GM12872 (cell line): ENCODE data around the gene TIMM50.

Experiments used
- TF ChIP-seq, protein P1 (sequence below): IDR thresholded peaks from 3 replicates; pipeline ENCODE4 v1.5.1; 2011; ENCODE audit warnings: low read depth, mild to moderate bottlenecking, low read length, moderate library complexity; ENCODE audit not compliant: insufficient read depth

The TIMM50 gene

GRCh38 chr19:39498798-39499642 is 18.4 kb downstream of the TIMM50 start, which contains the start of gene DLL3:
Gene DLL3, plus strand, starts transcription at chr19:39498947. Its CDS starts 28 bp downstream, at chr19:39498975.
- TF ChIP-seq, protein P1, sequence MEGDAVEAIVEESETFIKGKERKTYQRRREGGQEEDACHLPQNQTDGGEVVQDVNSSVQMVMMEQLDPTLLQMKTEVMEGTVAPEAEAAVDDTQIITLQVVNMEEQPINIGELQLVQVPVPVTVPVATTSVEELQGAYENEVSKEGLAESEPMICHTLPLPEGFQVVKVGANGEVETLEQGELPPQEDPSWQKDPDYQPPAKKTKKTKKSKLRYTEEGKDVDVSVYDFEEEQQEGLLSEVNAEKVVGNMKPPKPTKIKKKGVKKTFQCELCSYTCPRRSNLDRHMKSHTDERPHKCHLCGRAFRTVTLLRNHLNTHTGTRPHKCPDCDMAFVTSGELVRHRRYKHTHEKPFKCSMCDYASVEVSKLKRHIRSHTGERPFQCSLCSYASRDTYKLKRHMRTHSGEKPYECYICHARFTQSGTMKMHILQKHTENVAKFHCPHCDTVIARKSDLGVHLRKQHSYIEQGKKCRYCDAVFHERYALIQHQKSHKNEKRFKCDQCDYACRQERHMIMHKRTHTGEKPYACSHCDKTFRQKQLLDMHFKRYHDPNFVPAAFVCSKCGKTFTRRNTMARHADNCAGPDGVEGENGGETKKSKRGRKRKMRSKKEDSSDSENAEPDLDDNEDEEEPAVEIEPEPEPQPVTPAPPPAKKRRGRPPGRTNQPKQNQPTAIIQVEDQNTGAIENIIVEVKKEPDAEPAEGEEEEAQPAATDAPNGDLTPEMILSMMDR, result no peak

GRCh38 chr19:39499932-39500331 is 19.3 kb downstream of the TIMM50 start:
- TF ChIP-seq, protein P1, result no peak

DNA sequence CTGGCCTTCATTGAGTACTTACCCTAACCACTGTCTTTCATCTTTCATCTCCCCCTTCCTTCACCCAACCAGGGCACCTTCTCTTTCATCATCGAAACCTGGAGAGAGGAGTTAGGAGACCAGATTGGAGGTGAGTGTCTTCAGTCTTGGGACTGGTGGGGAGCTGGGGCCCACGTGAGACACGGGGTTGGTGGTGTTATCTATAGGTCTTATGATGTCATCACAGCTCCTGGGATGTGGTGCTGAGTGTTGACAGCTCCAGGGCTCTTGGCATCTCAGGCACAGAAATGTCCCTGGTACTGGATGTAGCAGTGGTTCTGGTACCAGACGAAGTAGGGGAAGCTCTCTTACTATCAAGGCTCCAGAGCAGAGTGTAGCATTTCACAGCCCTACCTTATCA is 19.9 kb downstream of the TIMM50 start:
- TF ChIP-seq, protein P1, result no peak

GRCh38 chr19:39501340-39501739 is 20.7 kb downstream of the TIMM50 start:
- TF ChIP-seq, protein P1, result no peak

- TF ChIP-seq, protein P1, result peak; percentile 88
Measured at GRCh38 chr19:39502640-39503417, 22.2 kb downstream of the TIMM50 start.

DNA sequence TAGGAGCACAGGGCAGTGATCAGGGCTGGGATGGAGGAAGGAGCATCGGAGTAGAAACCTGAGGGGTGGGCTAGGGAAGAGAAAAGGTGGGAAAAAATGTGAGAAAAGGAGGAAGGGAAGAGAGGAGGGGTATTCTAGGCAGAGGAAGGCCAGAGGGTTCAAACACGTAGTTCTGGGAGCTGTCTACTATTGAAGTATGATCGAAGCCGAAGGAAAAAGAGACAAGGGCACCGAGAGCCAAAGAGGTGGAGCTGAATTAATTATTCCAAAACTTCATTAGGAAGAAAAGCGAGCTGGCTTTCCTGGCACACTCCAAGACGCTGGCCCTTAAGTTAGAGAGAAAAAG is 25.9 kb downstream of the TIMM50 start:
- TF ChIP-seq, protein P1, result no peak

DNA sequence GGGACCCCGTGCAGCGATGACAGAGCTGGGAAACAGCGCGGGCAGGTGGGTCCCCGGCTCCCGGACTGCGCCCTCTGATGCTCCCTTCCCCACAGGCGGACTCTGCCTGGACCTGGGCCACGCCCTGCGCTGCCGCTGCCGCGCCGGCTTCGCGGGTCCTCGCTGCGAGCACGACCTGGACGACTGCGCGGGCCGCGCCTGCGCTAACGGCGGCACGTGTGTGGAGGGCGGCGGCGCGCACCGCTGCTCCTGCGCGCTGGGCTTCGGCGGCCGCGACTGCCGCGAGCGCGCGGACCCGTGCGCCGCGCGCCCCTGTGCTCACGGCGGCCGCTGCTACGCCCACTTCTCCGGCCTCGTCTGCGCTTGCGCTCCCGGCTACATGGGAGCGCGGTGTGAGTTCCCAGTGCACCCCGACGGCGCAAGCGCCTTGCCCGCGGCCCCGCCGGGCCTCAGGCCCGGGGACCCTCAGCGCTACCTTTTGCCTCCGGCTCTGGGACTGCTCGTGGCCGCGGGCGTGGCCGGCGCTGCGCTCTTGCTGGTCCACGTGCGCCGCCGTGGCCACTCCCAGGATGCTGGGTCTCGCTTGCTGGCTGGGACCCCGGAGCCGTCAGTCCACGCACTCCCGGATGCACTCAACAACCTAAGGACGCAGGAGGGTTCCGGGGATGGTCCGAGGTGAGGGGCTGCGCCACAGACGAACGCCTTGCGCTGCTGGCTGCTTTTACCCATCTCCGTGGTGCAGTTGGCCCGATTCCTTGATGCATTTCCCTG is 26.5 kb downstream of the TIMM50 start:
- TF ChIP-seq, protein P1, result no peak
